GM18526 (cell line): ENCODE measurements around the gene TMEM61.

ENCODE experiments used
- POLR2A ChIP-seq: IDR thresholded peaks from 3 replicates; pipeline ENCODE4 v1.6.1; 2011; ENCODE audit not compliant: insufficient read length; ENCODE audit errors: extremely low read depth

TMEM61 gene

DNA sequence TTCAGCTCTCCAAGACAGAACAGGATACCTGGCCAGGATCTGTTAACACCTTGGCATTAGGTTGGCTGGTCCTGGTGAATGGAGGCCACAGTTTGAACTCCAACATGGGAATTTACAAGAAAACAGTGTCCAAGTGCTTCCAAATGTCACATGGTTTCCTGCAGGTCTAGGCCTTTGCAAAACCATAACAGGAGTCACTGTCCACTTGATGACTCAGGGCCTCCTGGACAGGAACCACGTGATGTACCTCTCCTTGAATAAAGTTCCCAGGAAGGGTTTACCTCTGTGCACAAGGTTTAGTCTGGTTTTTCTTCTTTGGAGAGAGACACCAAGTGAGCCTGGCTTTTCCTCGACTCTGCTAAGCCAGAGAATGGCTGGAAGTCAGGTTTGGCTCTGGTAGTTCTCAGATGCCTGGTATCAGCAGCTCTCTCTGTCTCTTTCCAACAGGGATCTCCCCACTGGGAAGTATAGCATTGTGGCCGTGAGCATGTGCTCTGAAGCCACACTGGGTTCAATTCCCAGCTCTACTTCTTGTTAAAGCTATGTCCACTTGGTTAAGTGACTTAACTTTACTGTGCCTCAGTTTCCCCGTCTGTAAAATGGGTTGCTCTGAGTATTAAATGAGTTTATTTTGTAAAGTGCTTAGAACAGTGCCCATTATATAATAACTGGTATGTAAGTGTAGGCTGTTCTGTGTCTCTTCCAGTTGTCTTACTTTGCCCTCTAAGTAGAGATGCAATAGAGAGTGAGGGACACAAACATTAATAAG lies 27.3 kb upstream of the TMEM61 start:
- TF ChIP-seq POLR2A, result no peak

DNA sequence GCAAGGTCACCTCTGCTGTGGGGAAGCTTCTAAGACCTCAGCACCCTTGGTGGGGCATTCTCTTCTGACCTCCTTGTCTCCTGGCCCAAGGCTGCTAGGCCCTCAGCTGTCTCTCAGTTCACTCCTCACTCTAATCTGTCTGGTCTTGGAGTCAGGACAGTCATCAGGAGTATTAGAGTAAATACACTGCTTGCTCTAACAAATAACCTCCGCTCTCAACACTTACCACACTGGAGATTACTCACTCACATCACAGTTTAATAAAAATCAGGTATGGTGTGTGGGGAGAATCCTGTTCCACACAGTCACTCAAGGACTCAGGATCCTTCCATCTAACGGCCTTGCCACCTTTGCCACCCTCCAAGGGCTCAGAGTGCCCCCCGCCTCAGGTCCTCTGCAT lies 26.6 kb upstream of the TMEM61 start:
- TF ChIP-seq POLR2A, result no peak

DNA sequence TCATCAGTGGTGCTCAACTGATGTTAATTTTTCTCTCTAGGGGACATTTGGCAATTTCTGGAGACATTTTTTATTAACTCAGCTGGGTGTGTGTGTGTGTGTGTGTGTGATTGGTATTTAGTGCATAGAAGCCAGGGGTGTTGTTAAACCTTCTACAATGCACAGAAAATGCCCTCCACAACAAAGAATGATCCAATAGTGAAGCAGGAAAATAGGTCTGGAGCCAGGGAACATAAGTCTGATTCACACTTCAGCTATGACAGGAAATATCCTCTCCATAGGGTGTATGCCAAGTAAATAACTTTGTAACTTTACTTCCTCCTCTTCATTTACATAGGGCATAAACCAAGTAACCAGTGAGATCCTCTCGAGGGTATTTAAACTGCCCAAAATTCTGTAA lies 25.1 kb upstream of the TMEM61 start:
- no peak for TF ChIP-seq POLR2A

DNA sequence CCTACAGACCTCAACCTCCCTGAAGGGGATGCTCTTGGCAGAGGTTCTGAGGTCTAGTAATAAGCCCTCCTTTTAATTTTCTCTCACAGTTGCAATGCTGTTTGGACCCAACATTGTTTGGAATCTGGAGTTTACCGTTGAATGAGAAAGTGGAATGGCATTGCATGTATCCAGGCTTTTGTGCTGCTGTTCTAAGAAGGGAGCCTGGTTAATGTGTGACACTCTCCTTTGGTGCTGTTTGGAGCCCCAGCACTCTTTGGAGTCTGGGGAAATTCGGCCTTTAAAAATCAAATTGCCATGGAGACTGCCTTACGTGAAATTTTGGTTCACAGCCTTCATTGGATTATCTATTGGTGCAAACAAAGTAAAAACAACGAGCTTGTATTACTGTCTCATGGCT lies 23.7 kb upstream of the TMEM61 start:
- TF ChIP-seq POLR2A, result no peak

DNA sequence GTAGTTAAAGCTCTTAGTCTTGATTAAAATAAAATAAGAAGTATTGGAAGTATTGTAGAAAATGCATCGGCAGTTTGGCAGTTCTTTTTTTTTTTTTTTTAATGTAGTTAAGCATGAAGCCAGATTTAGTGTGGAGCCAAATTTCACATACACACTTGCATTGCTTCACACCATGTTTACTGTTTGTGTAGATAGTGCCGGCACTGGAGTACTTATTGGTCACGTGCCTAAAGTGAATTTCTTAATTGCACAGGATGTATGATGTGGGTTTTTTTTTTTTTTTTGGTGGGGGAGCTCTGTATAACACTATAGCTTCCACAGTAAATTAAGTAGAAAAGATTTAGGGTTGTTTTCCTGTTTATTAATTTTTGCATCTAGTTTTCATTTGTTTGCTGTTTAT lies 21.2 kb upstream of the TMEM61 start:
- TF ChIP-seq POLR2A, result no peak

DNA sequence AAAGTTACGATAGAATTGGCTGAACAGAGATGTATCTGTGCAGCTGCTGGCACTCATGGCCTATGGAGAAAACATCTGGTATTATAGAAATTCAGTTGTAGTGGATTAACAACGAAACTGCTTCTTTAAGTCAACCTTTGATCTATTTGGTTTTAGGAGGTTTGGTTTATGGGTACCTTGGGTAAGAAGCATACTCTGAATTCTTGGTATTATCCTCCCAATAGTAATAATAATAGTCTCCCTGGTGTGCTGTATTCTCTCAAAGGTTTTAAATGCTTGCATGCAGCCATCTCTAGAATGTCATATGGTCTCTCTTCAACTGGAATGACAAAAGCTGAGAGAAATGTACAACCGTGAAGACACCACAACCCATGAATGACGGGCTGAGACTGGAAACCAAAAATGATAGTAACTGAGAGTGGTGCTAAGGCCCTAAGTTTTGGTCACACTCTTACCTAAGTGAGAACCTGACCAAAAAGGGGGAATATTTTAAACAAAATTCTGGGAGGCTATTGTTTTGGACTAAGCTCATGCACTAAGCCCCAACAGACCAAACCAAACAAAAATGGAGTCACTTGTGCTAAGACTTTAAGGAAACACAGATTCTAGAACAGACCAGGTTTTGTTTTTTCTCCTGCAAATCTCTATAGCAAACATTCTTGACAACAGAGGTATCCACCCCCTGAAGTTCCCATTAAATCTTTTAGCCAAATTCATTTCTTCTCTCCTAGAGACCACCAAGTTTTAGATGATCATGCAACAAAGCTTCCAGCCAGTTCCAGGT lies 17.6 kb upstream of the TMEM61 start:
- no peak for TF ChIP-seq POLR2A

DNA sequence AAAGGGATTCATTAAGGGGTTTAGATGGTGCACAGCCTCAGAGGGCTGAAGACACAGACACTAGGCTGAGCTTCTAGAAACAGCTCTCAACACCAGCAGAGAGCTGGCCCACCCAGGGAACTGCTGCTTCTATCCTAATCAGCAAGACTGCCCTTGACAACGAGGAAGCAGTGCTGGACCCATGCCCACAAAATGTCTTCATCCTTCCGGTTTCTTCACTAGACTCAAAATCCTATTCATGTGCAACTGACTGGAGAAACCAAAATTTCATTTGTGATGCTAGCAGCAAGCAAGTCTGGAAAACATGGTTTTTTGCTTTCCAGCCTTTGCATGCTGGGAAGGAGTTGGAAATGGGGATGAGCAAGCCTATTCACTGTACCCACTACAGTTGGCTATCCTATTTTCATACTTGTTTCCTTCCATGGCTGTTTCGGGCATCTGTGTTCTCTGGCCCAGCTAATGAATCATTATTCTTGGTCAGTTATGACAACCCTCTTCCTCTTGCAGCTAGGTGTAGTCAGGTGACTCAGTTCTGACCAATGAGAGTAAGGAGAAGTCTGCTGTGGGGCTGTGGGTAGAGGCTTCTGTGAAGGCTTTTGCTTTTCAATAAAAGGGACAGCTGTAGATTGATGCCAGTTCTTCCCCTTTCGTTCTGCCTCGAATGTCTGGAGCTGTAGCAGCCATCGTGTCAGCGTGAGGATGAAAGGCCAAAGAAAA lies 14.6 kb upstream of the TMEM61 start:
- no peak for TF ChIP-seq POLR2A

DNA sequence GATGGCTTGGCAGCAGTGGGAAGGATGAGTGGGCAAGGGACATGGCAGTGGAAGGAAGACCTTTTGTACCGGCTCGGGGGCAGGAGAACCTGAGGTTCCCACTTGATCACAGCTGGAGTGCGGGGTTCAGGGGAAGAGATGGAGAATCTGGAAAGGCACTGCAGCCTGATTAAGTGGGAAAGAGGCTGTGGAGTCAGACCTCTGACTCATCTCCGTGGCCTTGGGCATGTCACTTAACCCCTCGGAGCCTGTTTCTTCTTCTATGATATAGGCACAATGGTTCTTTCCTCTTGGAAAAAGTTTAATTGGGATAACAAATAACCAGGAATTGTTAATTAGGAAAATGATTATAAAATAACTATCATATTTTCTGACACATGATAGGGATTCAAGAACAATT lies 13.1 kb upstream of the TMEM61 start:
- TF ChIP-seq POLR2A, result no peak

DNA sequence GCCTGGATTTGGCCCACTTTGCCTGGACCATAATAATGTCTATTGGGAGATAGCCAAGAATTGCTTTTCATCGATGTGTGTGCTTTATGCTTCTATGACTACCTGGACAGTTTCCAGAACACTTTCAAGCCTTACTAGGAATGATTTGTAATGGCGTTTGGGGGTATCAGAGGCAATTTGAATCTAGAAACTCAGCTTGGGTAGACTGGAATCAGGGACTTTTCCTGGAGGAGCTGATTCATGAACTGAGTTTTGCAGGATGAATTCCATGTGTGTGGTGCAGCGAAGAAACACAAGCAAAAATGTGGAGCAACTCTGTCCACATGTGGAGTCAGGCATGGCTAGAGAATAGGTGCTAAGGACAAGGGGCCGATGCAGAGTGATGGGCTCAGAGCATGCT lies 11.9 kb upstream of the TMEM61 start:
- TF ChIP-seq POLR2A, result no peak

DNA sequence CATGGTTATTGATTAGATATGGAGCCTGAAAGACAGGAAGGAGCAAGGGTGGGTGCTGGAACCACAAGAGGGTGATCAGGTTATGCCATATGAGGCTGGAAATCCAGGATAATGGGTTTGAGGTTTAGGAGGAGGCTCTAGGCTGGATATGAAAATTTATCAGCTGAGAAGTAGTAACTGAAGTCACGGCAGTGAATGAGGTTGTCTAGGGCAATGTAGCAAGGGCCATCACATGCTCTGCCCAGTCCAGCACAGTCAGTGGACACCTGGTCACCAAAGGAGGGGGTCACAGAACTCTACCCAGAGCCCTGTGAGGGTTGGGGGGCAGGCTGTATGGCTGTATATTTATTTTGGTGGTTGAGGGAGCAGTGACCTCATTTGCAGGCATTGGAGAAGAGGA lies 10.5 kb upstream of the TMEM61 start:
- no peak for TF ChIP-seq POLR2A

DNA sequence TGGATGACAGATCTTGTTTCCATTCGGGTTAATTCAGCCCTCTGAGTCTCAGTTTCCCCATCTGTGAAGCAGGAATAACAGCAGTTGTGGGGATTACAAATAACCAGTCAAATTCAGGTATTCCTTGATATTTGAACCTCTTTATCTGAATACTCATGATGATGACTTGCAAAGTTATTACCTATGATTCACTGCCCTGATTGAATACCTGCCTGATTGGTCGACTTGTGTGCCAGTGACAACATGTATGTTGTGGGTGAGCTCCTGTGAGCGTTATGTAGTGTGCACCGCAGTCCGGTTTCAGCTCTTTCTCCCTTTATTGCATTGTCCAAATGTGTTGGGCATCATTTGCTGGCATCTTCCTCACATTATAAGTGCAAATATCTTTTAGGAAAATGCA lies 9.5 kb upstream of the TMEM61 start:
- TF ChIP-seq POLR2A, result no peak

DNA sequence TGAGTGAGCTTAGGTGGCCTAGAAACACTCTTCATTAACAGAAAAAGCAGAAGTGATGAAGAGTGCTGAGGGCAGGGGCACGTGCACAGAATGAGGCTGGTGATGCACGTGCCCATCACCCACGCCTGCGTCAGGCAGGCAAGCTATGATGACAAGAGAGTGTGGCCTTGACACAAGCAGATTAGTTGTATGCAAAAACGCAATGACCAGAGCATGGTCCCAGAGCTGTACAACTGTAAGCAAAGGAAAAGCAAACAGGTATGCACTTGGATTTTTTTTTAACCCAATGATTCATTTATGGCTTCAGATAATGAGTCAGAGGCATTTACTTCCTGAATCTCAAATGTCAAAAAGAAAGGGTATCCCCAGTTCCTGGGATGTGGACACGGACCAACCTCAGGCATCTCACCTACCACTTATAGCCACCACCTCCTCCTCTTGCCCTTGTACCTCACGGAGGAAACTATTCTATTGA lies 9.1 kb upstream of the TMEM61 start:
- no peak for TF ChIP-seq POLR2A

DNA sequence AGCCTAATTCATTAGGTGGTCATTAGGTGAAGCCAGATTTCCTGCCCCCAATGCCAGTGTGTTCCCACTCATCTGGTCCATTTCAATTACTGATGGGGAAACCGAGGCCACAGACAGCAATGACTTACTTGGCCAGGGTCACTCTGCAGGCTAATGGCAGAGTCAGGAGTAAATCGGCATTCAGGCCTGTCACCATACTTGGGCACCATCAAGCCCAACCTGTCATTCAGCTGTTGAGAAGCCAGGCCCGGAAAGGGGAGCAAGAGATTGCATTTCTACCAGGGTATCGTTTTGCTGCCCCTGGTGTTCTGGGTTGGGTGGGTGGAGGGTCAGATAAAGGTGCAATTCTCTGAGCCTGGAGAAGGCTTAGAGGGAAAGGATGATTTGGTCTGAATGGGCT lies 8.0 kb upstream of the TMEM61 start:
- TF ChIP-seq POLR2A, result no peak

DNA sequence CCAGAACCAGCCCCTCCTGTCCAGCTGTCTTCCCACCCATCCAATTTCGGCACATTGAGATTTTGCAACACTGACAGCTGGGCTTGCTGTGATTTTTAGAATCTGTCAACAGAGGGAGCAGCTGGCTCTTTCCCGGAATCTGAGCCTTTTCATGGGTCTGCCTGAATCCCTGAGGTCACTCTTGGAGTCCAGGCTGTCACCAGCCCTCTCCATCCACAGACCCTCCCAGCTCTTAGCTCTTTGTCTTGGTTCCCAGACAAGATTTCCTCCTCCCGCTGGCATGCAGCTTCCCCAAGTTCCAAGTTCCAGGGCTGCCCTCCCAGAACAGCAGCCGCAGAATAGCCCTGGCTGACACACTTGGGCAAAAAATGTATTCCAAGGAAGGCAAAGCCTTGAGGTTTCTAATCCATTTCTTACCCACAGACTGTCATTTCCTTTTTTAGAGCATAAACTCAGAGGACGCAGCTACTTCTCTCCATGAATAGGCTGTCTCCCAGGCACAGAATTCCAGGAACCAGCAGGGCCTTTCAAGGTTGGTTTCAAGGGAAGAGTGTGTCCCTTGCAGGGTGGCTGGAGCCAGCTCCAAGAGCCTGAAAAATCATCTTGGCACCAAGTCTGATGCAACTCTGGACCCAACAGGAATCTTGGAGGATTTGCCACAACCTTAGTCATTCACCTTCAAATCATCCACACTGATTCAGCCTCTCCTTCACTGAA lies 7.1 kb upstream of the TMEM61 start:
- TF ChIP-seq POLR2A, result no peak
